ENCODE results near the gene BLTP3B.

Gene BLTP3B

GRCh38 chr12:100163416-100164152 lies 20.9 kb upstream of the BLTP3B start:
- peak; percentile 52 for DNase-seq

GRCh38 chr12:100159391-100160104 lies 16.9 kb upstream of the BLTP3B start:
- DNase-seq, result no peak

- no peak for DNase-seq
These were observed 15.9 kb upstream of the BLTP3B start for GRCh38 chr12:100158535-100158934.

GRCh38 chr12:100157427-100157821 lies 14.8 kb upstream of the BLTP3B start:
- DNase-seq, result no peak

- DNase-seq, result no peak
These were observed 14.2 kb upstream of the BLTP3B start for GRCh38 chr12:100156731-100157426.

GRCh38 chr12:100154474-100155247 lies 12.0 kb upstream of the BLTP3B start:
- peak; percentile 82 for DNase-seq

- DNase-seq, result no peak
These were observed 10.5 kb upstream of the BLTP3B start for GRCh38 chr12:100153131-100153530.

GRCh38 chr12:100151769-100152168 lies 9.1 kb upstream of the BLTP3B start:
- DNase-seq, result no peak

GRCh38 chr12:100146252-100146651 lies 3.6 kb upstream of the BLTP3B start:
- DNase-seq, result no peak

- no peak for DNase-seq
These were observed 3.0 kb upstream of the BLTP3B start for GRCh38 chr12:100145643-100146042.

GRCh38 chr12:100141998-100142850 lies 450 bp downstream of the BLTP3B start:
- peak; percentile 48 for DNase-seq

- DNase-seq, result peak; percentile 86
These were observed 1.0 kb downstream of the BLTP3B start for GRCh38 chr12:100141666-100141997.

- DNase-seq, result peak; percentile 9
These were observed 3.9 kb downstream of the BLTP3B start for GRCh38 chr12:100138803-100139098.

GRCh38 chr12:100138048-100138802 lies 4.4 kb downstream of the BLTP3B start:
- DNase-seq, result peak; percentile 63

GRCh38 chr12:100133200-100133599 lies 9.5 kb downstream of the BLTP3B start:
- no peak for DNase-seq

GRCh38 chr12:100128512-100128908 lies 14.2 kb downstream of the BLTP3B start:
- DNase-seq, result peak; percentile 54

- peak; percentile 70 for DNase-seq
These were observed 14.7 kb downstream of the BLTP3B start for GRCh38 chr12:100127766-100128511.

- DNase-seq, result no peak
These were observed 19.2 kb downstream of the BLTP3B start for GRCh38 chr12:100123316-100124095.

GRCh38 chr12:100120355-100120754 lies 22.3 kb downstream of the BLTP3B start:
- no peak for DNase-seq

- no peak for DNase-seq
These were observed 27.4 kb downstream of the BLTP3B start for GRCh38 chr12:100115291-100115690.

All from suppressor macrophage treated with lipopolysaccharide for 4 hours (primary cell).